GM23338 (cell line): ENCODE measurements around the gene ARAP1. TPM values are rescaled to one million over a fixed set of nuclear protein-coding genes. Genes with fewer than 3 reads are reported as not detected.

ENCODE experiments used
- ATAC-seq: fragments of 200-7000 bp; cut with Tn5 transposase; 3 replicates; pipeline ENCODE4 v1.9.1; 2020
- DNase-seq: peaks from one replicate; pipeline ENCODE4 v3.0.0-alpha.2; 2015; ENCODE audit warnings: low spot score
- H2AFZ ChIP-seq: fragments of 200-600 bp; sonication (generic); 2 replicates; pipeline ENCODE4 v1.8.0; 2016; ENCODE audit warnings: antibody characterized with exemption, mild to moderate bottlenecking, moderate library complexity
- H3F3A ChIP-seq: fragments of 200-600 bp; sonication (generic); replicated peaks from 2 replicates; pipeline ENCODE4 v1.8.0; 2017; ENCODE audit warnings: antibody characterized with exemption, mixed run types, low read depth
- H3K27ac ChIP-seq: fragments of 200-600 bp; sonication (generic); 2 replicates; pipeline ENCODE4 v1.6.1; 2016; ENCODE audit warnings: low read depth
- H3K27me3 ChIP-seq: fragments of 200-600 bp; sonication (generic); 2 replicates; pipeline ENCODE4 v1.8.0; 2016; ENCODE audit warnings: mild to moderate bottlenecking, mixed run types, moderate library complexity; ENCODE audit not compliant: insufficient read depth
- H3K36me3 ChIP-seq: fragments of 200-600 bp; sonication (generic); 2 replicates; pipeline ENCODE4 v1.8.0; 2016; ENCODE audit warnings: mild to moderate bottlenecking; ENCODE audit not compliant: insufficient read depth
- H3K4me1 ChIP-seq: fragments of 200-600 bp; sonication (generic); 2 replicates; pipeline ENCODE4 v1.8.0; 2016; ENCODE audit warnings: mild to moderate bottlenecking, moderate library complexity; ENCODE audit not compliant: insufficient read depth
- H3K4me2 ChIP-seq: fragments of 200-600 bp; sonication (generic); 2 replicates; pipeline ENCODE4 v1.7.1; 2017; ENCODE audit warnings: mixed run types
- H3K4me3 ChIP-seq: fragments of 200-600 bp; sonication (generic); 2 replicates; pipeline ENCODE4 v1.6.1; 2016; ENCODE audit warnings: mixed run types
- H3K79me2 ChIP-seq: fragments of 200-600 bp; sonication (generic); replicated peaks from 2 replicates; pipeline ENCODE4 v1.8.0; 2017; ENCODE audit warnings: mild to moderate bottlenecking; ENCODE audit not compliant: insufficient read depth
- H3K9me2 ChIP-seq: fragments of 200-600 bp; sonication (generic); 2 replicates; pipeline ENCODE4 v1.8.0; 2017; ENCODE audit not compliant: insufficient read depth
- H4K20me1 ChIP-seq: fragments of 200-600 bp; sonication (generic); replicated peaks from 2 replicates; pipeline ENCODE4 v1.8.0; 2017; ENCODE audit warnings: mild to moderate bottlenecking; ENCODE audit not compliant: insufficient read depth
- H3K27ac Mint-ChIP-seq: 2 replicates; pipeline ENCODE4 v1.8.0; 2020; ENCODE audit warnings: inconsistent platforms, mild to moderate bottlenecking, moderate library complexity, mixed read lengths
- H3K27me3 Mint-ChIP-seq: 3 replicates; pipeline ENCODE4 v1.8.0; 2022; ENCODE audit warnings: low read depth, mild to moderate bottlenecking, moderate library complexity, mixed read lengths, inconsistent platforms; ENCODE audit not compliant: insufficient read depth, poor library complexity
- H3K36me3 Mint-ChIP-seq: 3 replicates; pipeline ENCODE4 v1.8.0; 2021; ENCODE audit warnings: low read depth, mild to moderate bottlenecking, inconsistent platforms, moderate library complexity, mixed read lengths
- H3K4me1 Mint-ChIP-seq: 3 replicates; pipeline ENCODE4 v1.8.0; 2020; ENCODE audit warnings: mild to moderate bottlenecking, inconsistent platforms, mixed read lengths
- H3K4me3 Mint-ChIP-seq: 3 replicates; pipeline ENCODE4 v1.8.0; 2021; ENCODE audit warnings: moderate library complexity, mild to moderate bottlenecking, inconsistent platforms, mixed read lengths
- H3K9me3 Mint-ChIP-seq: 3 replicates; pipeline ENCODE4 v1.8.0; 2020; ENCODE audit warnings: moderate library complexity, mild to moderate bottlenecking, inconsistent platforms, mixed read lengths
- CREB1 ChIP-seq: fragments of 250-450 bp; sonication (Bioruptor Pico); IDR thresholded peaks from 2 replicates; pipeline ENCODE4 v1.5.0; 2020; ENCODE audit warnings: low read depth, mild to moderate bottlenecking, moderate library complexity
- CTCF ChIP-seq, 2 experiments: fragments of 200-600 bp in 1 of 2; sonication (generic) in 1 of 2; conservative IDR thresholded peaks; 2 replicates each; pipeline versions ENCODE4 v1.5.1 to v1.6.1; 2016 to 2017; ENCODE audit warnings: antibody characterized with exemption in 2 of 2, low read depth in 2 of 2, mild to moderate bottlenecking in 2 of 2, moderate library complexity in 1 of 2
- EZH2phosphoT487 ChIP-seq: fragments of 200-600 bp; sonication (generic); IDR thresholded peaks from one replicate; pipeline ENCODE4 v1.8.1; 2018; ENCODE audit warnings: antibody characterized with exemption; ENCODE audit not compliant: unreplicated experiment
- JUNB ChIP-seq: IDR thresholded peaks from one replicate; pipeline ENCODE4 v1.6.1; 2016; ENCODE audit warnings: antibody characterized with exemption; ENCODE audit not compliant: unreplicated experiment
- NANOG ChIP-seq: IDR thresholded peaks from 2 replicates; pipeline ENCODE4 v1.6.1; 2016; ENCODE audit warnings: antibody characterized with exemption, borderline replicate concordance
- POLR2AphosphoS5 ChIP-seq: IDR thresholded peaks from 2 replicates; pipeline ENCODE4 v1.6.1; 2016; ENCODE audit warnings: antibody characterized with exemption, low read depth
- STAT1 ChIP-seq: IDR thresholded peaks from one replicate; pipeline ENCODE4 v1.6.1; 2016; ENCODE audit warnings: antibody characterized with exemption; ENCODE audit not compliant: unreplicated experiment
- ZNF114 ChIP-seq: fragments of 250-450 bp; sonication (Bioruptor Pico); IDR thresholded peaks from 2 replicates; pipeline ENCODE4 v1.5.0; 2020; ENCODE audit warnings: mild to moderate bottlenecking, moderate library complexity
- ZNF331 ChIP-seq: fragments of 250-450 bp; sonication (Bioruptor Pico); IDR thresholded peaks from 2 replicates; pipeline ENCODE4 v1.5.0; 2020; ENCODE audit warnings: low read depth, mild to moderate bottlenecking, moderate library complexity
- polyA plus RNA-seq: library from polyadenylated mRNA; unstranded; fragments of >200 nt; fragmentation: Nextera tagmentation; extraction: Ambion mirVana; gene quantifications from 2 replicates; pipeline ENCODE4 v1.2.1, GENCODE V29; 2016
- total RNA-seq: library from RNA; depleted of rRNA; stranded (reverse); fragments of >200 nt; shearing (Covaris generic); gene quantifications from 2 replicates; pipeline ENCODE4 v1.2.3, GENCODE V29; 2014
- TF ChIP-seq, protein P1 (sequence below): fragments of 250-450 bp; sonication (Bioruptor Pico); IDR thresholded peaks from 2 replicates; pipeline ENCODE4 v1.5.0; 2020; ENCODE audit warnings: mild to moderate bottlenecking, moderate library complexity
- TF ChIP-seq, protein P2 (sequence below): IDR thresholded peaks from 2 replicates; pipeline ENCODE4 v1.6.1; 2016; ENCODE audit warnings: antibody characterized with exemption

Gene ARAP1
- total and polyA plus RNA-seq, 2 experiments from 2014 or later = 24.5 to 116 TPM

DNA sequence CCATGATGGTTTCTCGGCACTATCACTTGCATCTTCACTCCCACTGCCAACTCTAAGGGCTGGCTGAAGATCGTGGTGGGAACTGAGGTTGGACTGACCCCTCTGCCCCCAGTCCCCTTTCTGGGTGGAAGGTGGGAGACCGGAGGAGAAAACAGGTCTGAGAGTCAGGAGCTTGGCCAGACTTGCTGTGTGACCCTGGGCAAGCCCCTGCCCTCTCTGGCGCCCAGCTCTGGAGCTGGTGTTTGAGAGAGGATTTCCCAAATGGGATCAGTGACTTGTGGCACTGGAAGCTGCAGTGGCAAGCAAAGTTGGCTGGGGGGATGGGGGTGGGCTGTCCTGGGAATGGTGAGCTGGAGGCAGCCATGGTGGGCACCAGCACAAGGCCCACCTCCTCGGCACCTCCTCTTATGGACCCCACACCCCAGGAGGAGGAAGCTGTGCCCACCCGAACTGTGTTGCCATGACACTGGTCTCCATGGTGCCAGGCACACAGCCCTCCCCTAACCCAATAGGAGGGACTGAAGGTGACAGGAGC lies 71.5 kb downstream of the ARAP1 start:
- Histone ChIP-seq H3F3A (no peaks in the 10 kb centered on the region), H4K20me1 (0 out of 2 replicates have a peak, but pooled peaks cover 5% of the 10 kb centered on the region), H3K36me3 (no peaks in the 10 kb centered on the region), H3K4me2 (no peak overlapping the region), H3K27ac (no peak overlapping the region), H2AFZ (no peak overlapping the region), H3K79me2 (no peaks in the 10 kb centered on the region), H3K4me1 (peaks cover 13% of the 10 kb centered on the region), H3K4me3 (no peak overlapping the region), H3K9me2 (no peaks in the 10 kb centered on the region), H3K27me3 (peaks cover 33% of the 10 kb centered on the region)
- no peak for ATAC-seq
- no peaks in the 10 kb centered on the region for H3K36me3 Mint-ChIP-seq
- TF ChIP-seq ZNF114 (no peak), NANOG (no peak), STAT1 (no peak), POLR2AphosphoS5 (peak; percentile 43)
- no peak overlapping the region for H3K27ac Mint-ChIP-seq
- peaks cover 41% of the 10 kb centered on the region for H3K27me3 Mint-ChIP-seq
- no peaks in the 10 kb centered on the region for H3K9me3 Mint-ChIP-seq
- no peak for DNase-seq
- peaks cover 28% of the 10 kb centered on the region for H3K4me1 Mint-ChIP-seq
- no peak overlapping the region for H3K4me3 Mint-ChIP-seq

DNA sequence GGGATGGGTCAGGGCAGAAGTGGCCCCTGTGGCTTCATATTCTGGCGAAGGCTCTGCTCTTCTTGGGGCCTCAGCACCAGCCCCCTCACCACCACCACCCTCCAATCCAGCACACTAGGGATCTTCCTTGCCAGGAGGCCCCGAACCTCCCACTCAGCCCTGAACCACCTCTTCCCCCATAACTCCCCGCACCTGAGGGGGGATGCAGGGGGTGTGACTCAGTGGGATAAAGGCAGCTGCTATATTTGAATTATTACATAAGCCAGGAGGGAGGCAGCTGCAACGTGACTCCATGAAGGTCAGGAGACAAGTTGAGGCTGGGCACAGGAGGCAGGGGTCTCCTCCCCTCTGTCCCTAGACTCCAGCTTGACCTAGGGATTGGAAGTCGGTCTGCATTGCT lies 72.3 kb downstream of the ARAP1 start:
- peaks cover 21% of the 10 kb centered on the region for H3K4me1 ChIP-seq
- H3K9me2 ChIP-seq = no peaks in the 10 kb centered on the region
- no peak overlapping the region for H2AFZ ChIP-seq
- Mint-ChIP-seq H3K4me3 (no peak overlapping the region), H3K9me3 (no peaks in the 10 kb centered on the region), H3K4me1 (peaks cover 36% of the 10 kb centered on the region), H3K36me3 (no peaks in the 10 kb centered on the region), H3K27me3 (peaks cover 36% of the 10 kb centered on the region), H3K27ac (no peak overlapping the region)
- no peaks in the 10 kb centered on the region for H3K79me2 ChIP-seq
- 0 out of 2 replicates have a peak, but pooled peaks cover 5% of the 10 kb centered on the region for H4K20me1 ChIP-seq
- ATAC-seq (no peak), DNase-seq (no peak)
- H3K4me3 ChIP-seq = no peak overlapping the region
- H3F3A ChIP-seq = no peaks in the 10 kb centered on the region
- H3K4me2 ChIP-seq = no peak overlapping the region
- peaks cover 41% of the 10 kb centered on the region for H3K27me3 ChIP-seq
- no peak overlapping the region for H3K27ac ChIP-seq
- no peaks in the 10 kb centered on the region for H3K36me3 ChIP-seq
- TF ChIP-seq ZNF114 = no peak
- TF ChIP-seq NANOG = no peak
- no peak for TF ChIP-seq EZH2phosphoT487
- no peak for TF ChIP-seq STAT1
- TF ChIP-seq, protein P1, sequence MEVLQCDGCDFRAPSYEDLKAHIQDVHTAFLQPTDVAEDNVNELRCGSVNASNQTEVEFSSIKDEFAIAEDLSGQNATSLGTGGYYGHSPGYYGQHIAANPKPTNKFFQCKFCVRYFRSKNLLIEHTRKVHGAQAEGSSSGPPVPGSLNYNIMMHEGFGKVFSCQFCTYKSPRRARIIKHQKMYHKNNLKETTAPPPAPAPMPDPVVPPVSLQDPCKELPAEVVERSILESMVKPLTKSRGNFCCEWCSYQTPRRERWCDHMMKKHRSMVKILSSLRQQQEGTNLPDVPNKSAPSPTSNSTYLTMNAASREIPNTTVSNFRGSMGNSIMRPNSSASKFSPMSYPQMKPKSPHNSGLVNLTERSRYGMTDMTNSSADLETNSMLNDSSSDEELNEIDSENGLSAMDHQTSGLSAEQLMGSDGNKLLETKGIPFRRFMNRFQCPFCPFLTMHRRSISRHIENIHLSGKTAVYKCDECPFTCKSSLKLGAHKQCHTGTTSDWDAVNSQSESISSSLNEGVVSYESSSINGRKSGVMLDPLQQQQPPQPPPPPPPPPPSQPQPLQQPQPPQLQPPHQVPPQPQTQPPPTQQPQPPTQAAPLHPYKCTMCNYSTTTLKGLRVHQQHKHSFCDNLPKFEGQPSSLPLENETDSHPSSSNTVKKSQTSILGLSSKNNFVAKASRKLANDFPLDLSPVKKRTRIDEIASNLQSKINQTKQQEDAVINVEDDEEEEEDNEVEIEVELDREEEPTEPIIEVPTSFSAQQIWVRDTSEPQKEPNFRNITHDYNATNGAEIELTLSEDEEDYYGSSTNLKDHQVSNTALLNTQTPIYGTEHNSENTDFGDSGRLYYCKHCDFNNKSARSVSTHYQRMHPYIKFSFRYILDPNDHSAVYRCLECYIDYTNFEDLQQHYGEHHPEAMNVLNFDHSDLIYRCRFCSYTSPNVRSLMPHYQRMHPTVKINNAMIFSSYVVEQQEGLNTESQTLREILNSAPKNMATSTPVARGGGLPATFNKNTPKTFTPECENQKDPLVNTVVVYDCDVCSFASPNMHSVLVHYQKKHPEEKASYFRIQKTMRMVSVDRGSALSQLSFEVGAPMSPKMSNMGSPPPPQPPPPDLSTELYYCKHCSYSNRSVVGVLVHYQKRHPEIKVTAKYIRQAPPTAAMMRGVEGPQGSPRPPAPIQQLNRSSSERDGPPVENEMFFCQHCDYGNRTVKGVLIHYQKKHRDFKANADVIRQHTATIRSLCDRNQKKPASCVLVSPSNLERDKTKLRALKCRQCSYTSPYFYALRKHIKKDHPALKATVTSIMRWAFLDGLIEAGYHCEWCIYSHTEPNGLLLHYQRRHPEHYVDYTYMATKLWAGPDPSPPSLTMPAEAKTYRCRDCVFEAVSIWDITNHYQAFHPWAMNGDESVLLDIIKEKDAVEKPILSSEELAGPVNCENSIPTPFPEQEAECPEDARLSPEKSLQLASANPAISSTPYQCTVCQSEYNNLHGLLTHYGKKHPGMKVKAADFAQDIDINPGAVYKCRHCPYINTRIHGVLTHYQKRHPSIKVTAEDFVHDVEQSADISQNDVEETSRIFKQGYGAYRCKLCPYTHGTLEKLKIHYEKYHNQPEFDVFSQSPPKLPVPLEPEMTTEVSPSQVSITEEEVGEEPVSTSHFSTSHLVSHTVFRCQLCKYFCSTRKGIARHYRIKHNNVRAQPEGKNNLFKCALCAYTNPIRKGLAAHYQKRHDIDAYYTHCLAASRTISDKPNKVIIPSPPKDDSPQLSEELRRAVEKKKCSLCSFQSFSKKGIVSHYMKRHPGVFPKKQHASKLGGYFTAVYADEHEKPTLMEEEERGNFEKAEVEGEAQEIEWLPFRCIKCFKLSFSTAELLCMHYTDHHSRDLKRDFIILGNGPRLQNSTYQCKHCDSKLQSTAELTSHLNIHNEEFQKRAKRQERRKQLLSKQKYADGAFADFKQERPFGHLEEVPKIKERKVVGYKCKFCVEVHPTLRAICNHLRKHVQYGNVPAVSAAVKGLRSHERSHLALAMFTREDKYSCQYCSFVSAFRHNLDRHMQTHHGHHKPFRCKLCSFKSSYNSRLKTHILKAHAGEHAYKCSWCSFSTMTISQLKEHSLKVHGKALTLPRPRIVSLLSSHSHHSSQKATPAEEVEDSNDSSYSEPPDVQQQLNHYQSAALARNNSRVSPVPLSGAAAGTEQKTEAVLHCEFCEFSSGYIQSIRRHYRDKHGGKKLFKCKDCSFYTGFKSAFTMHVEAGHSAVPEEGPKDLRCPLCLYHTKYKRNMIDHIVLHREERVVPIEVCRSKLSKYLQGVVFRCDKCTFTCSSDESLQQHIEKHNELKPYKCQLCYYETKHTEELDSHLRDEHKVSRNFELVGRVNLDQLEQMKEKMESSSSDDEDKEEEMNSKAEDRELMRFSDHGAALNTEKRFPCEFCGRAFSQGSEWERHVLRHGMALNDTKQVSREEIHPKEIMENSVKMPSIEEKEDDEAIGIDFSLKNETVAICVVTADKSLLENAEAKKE (CRISPR knock-in tag) = no peak
- TF ChIP-seq JUNB = no peak
- TF ChIP-seq CREB1 (CRISPR knock-in tag) = no peak
- no peak for TF ChIP-seq POLR2AphosphoS5
- TF ChIP-seq, protein P2, sequence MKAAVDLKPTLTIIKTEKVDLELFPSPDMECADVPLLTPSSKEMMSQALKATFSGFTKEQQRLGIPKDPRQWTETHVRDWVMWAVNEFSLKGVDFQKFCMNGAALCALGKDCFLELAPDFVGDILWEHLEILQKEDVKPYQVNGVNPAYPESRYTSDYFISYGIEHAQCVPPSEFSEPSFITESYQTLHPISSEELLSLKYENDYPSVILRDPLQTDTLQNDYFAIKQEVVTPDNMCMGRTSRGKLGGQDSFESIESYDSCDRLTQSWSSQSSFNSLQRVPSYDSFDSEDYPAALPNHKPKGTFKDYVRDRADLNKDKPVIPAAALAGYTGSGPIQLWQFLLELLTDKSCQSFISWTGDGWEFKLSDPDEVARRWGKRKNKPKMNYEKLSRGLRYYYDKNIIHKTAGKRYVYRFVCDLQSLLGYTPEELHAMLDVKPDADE = no peak
- no peak for TF ChIP-seq ZNF331 (CRISPR knock-in tag)
- no peak for TF ChIP-seq CTCF (conservative IDR thresholded peaks at IDR 0.05; ENCODE audit: low read depth in 2 of 2)
